HCT116 (cell line): Measurements from ENCODE around the gene ACP1.

Experiments used
- EZH2 ChIP-seq: fragments of 200-600 bp; sonication (generic); IDR thresholded peaks from 2 replicates; pipeline ENCODE4 v1.6.1; 2017; ENCODE audit warnings: antibody characterized with exemption, mixed run types
- POLR2A ChIP-seq: IDR thresholded peaks from 2 replicates; pipeline ENCODE4 v1.7.0; 2011; ENCODE audit warnings: borderline replicate concordance; ENCODE audit not compliant: insufficient read depth, insufficient read length; ENCODE audit errors: extremely low read depth
- POLR2AphosphoS5 ChIP-seq: IDR thresholded peaks from 2 replicates; pipeline ENCODE4 v1.6.1; 2011; ENCODE audit warnings: mild to moderate bottlenecking, low read depth, low read length, moderate library complexity
- RAD21 ChIP-seq: IDR thresholded peaks from 2 replicates; pipeline ENCODE4 v1.6.1; 2012; ENCODE audit warnings: low read depth, mild to moderate bottlenecking
- SIN3A ChIP-seq: IDR thresholded peaks from 2 replicates; pipeline ENCODE4 v1.6.1; 2012; ENCODE audit warnings: low read depth
- ZNF274 ChIP-seq: fragments of 200-500 bp; sonication (Bioruptor generic); IDR thresholded peaks from 2 replicates; pipeline ENCODE4 v1.6.1; 2014; ENCODE audit warnings: mild to moderate bottlenecking, low read depth, low read length, inconsistent platforms
- TF ChIP-seq, protein P1 (sequence below), 3 experiments: fragments of 200-600 bp in 1 of 3; sonication (generic) in 1 of 3; IDR thresholded peaks in 2 of 3; conservative IDR thresholded peaks in 1 of 3; 2 replicates each; pipeline ENCODE4 v1.5.1; 2012 to 2017; ENCODE audit warnings: low read depth in 2 of 3, low read length in 2 of 3, antibody characterized with exemption in 1 of 3, borderline replicate concordance in 1 of 3, control low read depth in 1 of 3, mild to moderate bottlenecking in 1 of 3, mixed read lengths in 1 of 3, mixed run types in 1 of 3, moderate library complexity in 1 of 3; ENCODE audit not compliant: insufficient read depth in 1 of 3
- TF ChIP-seq, protein P2 (sequence below): IDR thresholded peaks from 2 replicates; pipeline ENCODE4 v1.6.1; 2012; ENCODE audit warnings: low read depth

DNA sequence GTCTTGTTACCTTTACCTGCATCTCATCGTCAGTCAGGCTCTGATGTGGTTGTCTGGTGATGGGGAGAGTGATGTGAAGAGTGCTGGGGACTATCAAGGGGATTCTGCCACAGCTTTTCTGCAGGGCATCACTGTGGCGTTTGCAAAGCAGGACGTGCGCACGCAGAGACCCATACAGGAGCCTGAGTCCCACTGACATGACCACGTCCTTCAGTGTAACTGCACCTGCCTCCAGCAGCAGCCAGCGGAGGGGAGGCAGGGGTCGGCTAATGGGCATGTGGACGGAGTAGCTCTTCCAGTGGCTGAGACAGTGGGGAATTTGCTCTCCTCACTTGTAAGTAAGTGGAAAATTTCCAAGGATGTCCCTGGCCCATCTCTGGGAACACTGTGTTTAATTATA, 16.6 kb downstream of the ACP1 start:
- TF ChIP-seq POLR2AphosphoS5 (no peak), POLR2A (no peak), EZH2 (no peak), RAD21 (no peak), ZNF274 (no peak), SIN3A (no peak)
- TF ChIP-seq, protein P1, sequence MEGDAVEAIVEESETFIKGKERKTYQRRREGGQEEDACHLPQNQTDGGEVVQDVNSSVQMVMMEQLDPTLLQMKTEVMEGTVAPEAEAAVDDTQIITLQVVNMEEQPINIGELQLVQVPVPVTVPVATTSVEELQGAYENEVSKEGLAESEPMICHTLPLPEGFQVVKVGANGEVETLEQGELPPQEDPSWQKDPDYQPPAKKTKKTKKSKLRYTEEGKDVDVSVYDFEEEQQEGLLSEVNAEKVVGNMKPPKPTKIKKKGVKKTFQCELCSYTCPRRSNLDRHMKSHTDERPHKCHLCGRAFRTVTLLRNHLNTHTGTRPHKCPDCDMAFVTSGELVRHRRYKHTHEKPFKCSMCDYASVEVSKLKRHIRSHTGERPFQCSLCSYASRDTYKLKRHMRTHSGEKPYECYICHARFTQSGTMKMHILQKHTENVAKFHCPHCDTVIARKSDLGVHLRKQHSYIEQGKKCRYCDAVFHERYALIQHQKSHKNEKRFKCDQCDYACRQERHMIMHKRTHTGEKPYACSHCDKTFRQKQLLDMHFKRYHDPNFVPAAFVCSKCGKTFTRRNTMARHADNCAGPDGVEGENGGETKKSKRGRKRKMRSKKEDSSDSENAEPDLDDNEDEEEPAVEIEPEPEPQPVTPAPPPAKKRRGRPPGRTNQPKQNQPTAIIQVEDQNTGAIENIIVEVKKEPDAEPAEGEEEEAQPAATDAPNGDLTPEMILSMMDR (IDR thresholded peaks at IDR 0.05 in 2 of 3, conservative IDR thresholded peaks at IDR 0.05 in 1 of 3; ENCODE audit: borderline replicate concordance in 1 of 3, insufficient read depth in 1 of 3, low read depth in 2 of 3, low read length in 2 of 3): no peak
- TF ChIP-seq, protein P2, sequence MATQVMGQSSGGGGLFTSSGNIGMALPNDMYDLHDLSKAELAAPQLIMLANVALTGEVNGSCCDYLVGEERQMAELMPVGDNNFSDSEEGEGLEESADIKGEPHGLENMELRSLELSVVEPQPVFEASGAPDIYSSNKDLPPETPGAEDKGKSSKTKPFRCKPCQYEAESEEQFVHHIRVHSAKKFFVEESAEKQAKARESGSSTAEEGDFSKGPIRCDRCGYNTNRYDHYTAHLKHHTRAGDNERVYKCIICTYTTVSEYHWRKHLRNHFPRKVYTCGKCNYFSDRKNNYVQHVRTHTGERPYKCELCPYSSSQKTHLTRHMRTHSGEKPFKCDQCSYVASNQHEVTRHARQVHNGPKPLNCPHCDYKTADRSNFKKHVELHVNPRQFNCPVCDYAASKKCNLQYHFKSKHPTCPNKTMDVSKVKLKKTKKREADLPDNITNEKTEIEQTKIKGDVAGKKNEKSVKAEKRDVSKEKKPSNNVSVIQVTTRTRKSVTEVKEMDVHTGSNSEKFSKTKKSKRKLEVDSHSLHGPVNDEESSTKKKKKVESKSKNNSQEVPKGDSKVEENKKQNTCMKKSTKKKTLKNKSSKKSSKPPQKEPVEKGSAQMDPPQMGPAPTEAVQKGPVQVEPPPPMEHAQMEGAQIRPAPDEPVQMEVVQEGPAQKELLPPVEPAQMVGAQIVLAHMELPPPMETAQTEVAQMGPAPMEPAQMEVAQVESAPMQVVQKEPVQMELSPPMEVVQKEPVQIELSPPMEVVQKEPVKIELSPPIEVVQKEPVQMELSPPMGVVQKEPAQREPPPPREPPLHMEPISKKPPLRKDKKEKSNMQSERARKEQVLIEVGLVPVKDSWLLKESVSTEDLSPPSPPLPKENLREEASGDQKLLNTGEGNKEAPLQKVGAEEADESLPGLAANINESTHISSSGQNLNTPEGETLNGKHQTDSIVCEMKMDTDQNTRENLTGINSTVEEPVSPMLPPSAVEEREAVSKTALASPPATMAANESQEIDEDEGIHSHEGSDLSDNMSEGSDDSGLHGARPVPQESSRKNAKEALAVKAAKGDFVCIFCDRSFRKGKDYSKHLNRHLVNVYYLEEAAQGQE: no peak
